A549 (cell line): Measurements from ENCODE around the gene ARID5A. TPM values are rescaled to one million over a fixed set of nuclear protein-coding genes. Genes with fewer than 3 reads are reported as not detected.

ENCODE experiments used
- ATAC-seq, 2 experiments: fragments of 200-7000 bp in 1 of 2; fragments of >200 bp in 1 of 2; cut with Nextera tagmentation in 1 of 2; cut with Tn5 transposase in 1 of 2; 3 replicates each; pipeline versions ENCODE4 v1.8.0 to v1.9.1; 2018 to 2020; ENCODE audit warnings: mild to moderate bottlenecking in 1 of 2, moderate library complexity in 1 of 2
- CTCF ChIA-PET: fragments of 300-600 bp; sonication (Branson Sonifier 250); formaldehyde crosslinking; extraction: SDS; loops from one replicate; lab custom pipeline; 2021; ENCODE audit warnings: antibody characterized with exemption, inconsistent platforms; lab: Yijun Ruan, JAX
- POLR2A ChIA-PET: fragments of 350-600 bp; formaldehyde crosslinking; extraction: SDS; loops from one replicate; lab custom pipeline; 2021; ENCODE audit warnings: antibody characterized with exemption, inconsistent platforms; lab: Yijun Ruan, JAX
- DNase-seq, 2 experiments: peaks; one replicate each; pipeline versions ENCODE4 v3.0.0 to v3.0.0-alpha.2; 2011 to 2016; ENCODE audit warnings: low read depth in 1 of 2, low spot score in 1 of 2
- FAIRE-seq: peaks from 2 replicates; lab custom pipeline; 2011; peaks lifted over from hg19 to GRCh38; lab: Jason Lieb, UNC
- H3K27ac ChIP-seq, 2 experiments: fragments of >200 bp; sonication (Bioruptor Twin); formaldehyde crosslinking; 3 replicates each; pipeline ENCODE4 v1.5.1; 2016 to 2017
- H3K4me1 ChIP-seq: fragments of >200 bp; sonication (Bioruptor Twin); formaldehyde crosslinking; 3 replicates; pipeline ENCODE4 v1.6.1; 2016
- H3K4me2 ChIP-seq: fragments of >200 bp; sonication (Bioruptor Twin); formaldehyde crosslinking; 3 replicates; pipeline ENCODE4 v1.6.1; 2016
- H3K4me3 ChIP-seq: fragments of >200 bp; sonication (Bioruptor Twin); formaldehyde crosslinking; 3 replicates; pipeline ENCODE4 v1.5.1; 2016
- H3K9me3 ChIP-seq: fragments of >200 bp; sonication (Bioruptor Twin); formaldehyde crosslinking; 3 replicates; pipeline ENCODE4 v1.6.1; 2016
- CTCF ChIP-seq: fragments of >200 bp; sonication (Bioruptor Twin); formaldehyde crosslinking; IDR thresholded peaks from 3 replicates; pipeline ENCODE4 v1.5.1; 2016
- EP300 ChIP-seq, 2 experiments: fragments of >200 bp; sonication (Bioruptor Twin); formaldehyde crosslinking; IDR thresholded peaks; 2 replicates in 1 of 2; 3 replicates in 1 of 2; pipeline ENCODE4 v1.6.1; 2016 to 2017
- FOSL2 ChIP-seq, 2 experiments: fragments of 450-650 bp in 1 of 2; fragments of >200 bp in 1 of 2; sonication (Bioruptor Twin) in 1 of 2; formaldehyde crosslinking; IDR thresholded peaks; 2 replicates each; pipeline versions ENCODE4 v1.5.0 to v1.6.1; 2016 to 2020; ENCODE audit warnings: mild to moderate bottlenecking in 1 of 2, moderate library complexity in 1 of 2
- HOXB5 ChIP-seq: fragments of 250-450 bp; sonication (Bioruptor Pico); IDR thresholded peaks from 2 replicates; pipeline ENCODE4 v1.5.0; 2020; ENCODE audit warnings: mild to moderate bottlenecking, moderate library complexity
- JUN ChIP-seq, 2 experiments: fragments of >200 bp; sonication (Bioruptor Twin); formaldehyde crosslinking; IDR thresholded peaks; 2 replicates in 1 of 2; 3 replicates in 1 of 2; pipeline ENCODE4 v1.6.1; 2016 to 2017
- JUNB ChIP-seq: fragments of >200 bp; sonication (Bioruptor Twin); formaldehyde crosslinking; IDR thresholded peaks from 2 replicates; pipeline ENCODE4 v1.6.1; 2016
- MYC ChIP-seq: IDR thresholded peaks from 2 replicates; pipeline ENCODE4 v1.6.1; 2012; ENCODE audit warnings: mild to moderate bottlenecking, inconsistent platforms, low read length, improper control_type of control experiment, borderline replicate concordance
- NR3C1 ChIP-seq: fragments of >200 bp; sonication (Bioruptor Twin); formaldehyde crosslinking; IDR thresholded peaks from 3 replicates; pipeline ENCODE4 v1.6.1; 2017
- POLR2A ChIP-seq: IDR thresholded peaks from 2 replicates; pipeline ENCODE4 v1.6.1; 2012; ENCODE audit warnings: mild to moderate bottlenecking, low read length
- RAD21 ChIP-seq, 2 experiments: fragments of >200 bp in 1 of 2; sonication (Bioruptor Twin) in 1 of 2; formaldehyde crosslinking in 1 of 2; IDR thresholded peaks in 1 of 2; conservative IDR thresholded peaks in 1 of 2; 2 replicates in 1 of 2; 3 replicates in 1 of 2; pipeline ENCODE4 v1.6.1; 2012 to 2018; ENCODE audit warnings: inconsistent platforms in 1 of 2
- SMC3 ChIP-seq: fragments of >200 bp; sonication (Bioruptor Twin); formaldehyde crosslinking; IDR thresholded peaks from 3 replicates; pipeline ENCODE4 v1.6.1; 2018; ENCODE audit warnings: inconsistent platforms
- SREBF2 ChIP-seq: fragments of 450-650 bp; IDR thresholded peaks from 2 replicates; pipeline ENCODE4 v1.6.1; 2014; ENCODE audit warnings: mild to moderate bottlenecking, moderate library complexity
- TFCP2L1 ChIP-seq: fragments of 250-450 bp; sonication (Bioruptor Pico); IDR thresholded peaks from 2 replicates; pipeline ENCODE4 v1.5.0; 2021; ENCODE audit warnings: mild to moderate bottlenecking
- TP53 ChIP-seq: fragments of 250-450 bp; sonication (Bioruptor Pico); IDR thresholded peaks from 2 replicates; pipeline ENCODE4 v1.5.0; 2021; ENCODE audit warnings: mild to moderate bottlenecking, moderate library complexity
- ZC3H11A ChIP-seq: fragments of 450-650 bp; IDR thresholded peaks from 2 replicates; pipeline ENCODE4 v1.6.1; 2014; ENCODE audit warnings: antibody characterized with exemption, mild to moderate bottlenecking
- WGBS: methylation state at CpG from one replicate; pipeline ENCODE4 v1.1.6; 2017; ENCODE audit errors: missing lambda C conversion rate; 5-methylcytosine and 5-hydroxymethylcytosine counted together
- polyA plus RNA-seq, 4 experiments: library from polyadenylated mRNA; depleted of rRNA in 3 of 4; stranded (reverse); fragments of >200 nt; fragmentation: RNase III in 1 of 4; extraction: RNeasy Plus Mini Kit Qiagen cat#74134 plus additional on column Dnase treatment in 1 of 4; gene quantifications; 2 replicates in 3 of 4; 3 replicates in 1 of 4; pipeline ENCODE4 v1.2.3, GENCODE V29; 2011 to 2017
- TF ChIP-seq, protein P1 (sequence below): IDR thresholded peaks from 2 replicates; pipeline ENCODE4 v1.6.1; 2012
- TF ChIP-seq, protein P2 (sequence below): IDR thresholded peaks from 2 replicates; pipeline ENCODE4 v1.6.1; 2012
- TF ChIP-seq, protein P3 (sequence below): fragments of 200-600 bp; sonication (generic); IDR thresholded peaks from 2 replicates; pipeline ENCODE4 v1.6.1; 2016; ENCODE audit warnings: antibody characterized with exemption, mild to moderate bottlenecking, moderate library complexity

ARID5A gene
- polyA plus RNA-seq, 2 of the 4 experiments (the other 2 are of a cell fraction) = 1.2 to 4.4 TPM

DNA sequence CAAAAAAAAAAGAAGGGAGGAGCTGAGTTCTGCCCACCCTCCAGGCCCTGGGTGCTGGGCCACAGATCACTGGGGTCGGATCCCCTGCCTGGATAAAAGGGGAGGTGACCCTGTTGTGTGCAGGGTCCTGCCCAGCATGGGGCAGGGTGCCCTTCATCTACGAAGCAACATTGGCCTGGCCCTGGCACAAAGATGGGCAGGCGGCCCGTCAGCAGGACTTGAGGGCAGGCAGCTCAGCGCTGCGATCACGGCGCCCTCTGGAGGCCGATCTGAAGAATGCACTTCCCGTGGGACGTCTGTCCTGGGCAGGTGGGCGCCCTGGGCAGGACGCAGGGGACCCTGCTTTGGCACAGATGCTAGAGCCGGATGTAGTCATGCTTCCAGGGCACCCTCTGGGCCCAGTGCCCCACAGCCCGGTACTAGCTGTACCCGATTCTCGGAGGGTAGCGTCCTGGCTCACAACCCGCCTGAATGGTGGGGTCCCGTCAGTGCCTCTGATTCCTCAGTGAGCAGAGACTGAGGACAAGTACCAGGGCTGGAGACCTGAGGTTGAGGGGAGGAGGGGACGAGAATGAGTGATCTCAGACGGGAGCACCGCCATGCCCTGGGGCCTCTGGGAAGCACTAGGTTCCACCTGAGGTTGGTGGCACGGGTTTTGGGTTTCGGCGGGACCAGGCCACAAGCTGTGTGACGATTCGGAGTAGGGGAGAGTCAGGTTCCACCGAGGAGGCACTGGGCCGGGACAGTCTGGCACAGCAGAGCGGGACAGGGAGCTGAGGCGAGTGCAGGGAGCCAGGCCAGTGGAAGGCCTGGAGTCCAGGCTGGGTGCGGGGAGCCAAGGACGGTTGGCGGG is 18.0 kb downstream of the ARID5A start:
- DNase-seq (peak; percentile 37 to 69), FAIRE-seq (no peak), ATAC-seq (peak in 1 of 2 experiments; percentile 48; a peak in 3 of 6 replicates)
- Histone ChIP-seq H3K4me3 (no peak overlapping the region), H3K4me2 (peak overlapping the region; percentile 24; the same call in 2 of the 3 replicates), H3K4me1 (peaks cover 54% of the 10 kb centered on the region), H3K27ac (peak overlapping the region; percentile 87 to 88), H3K9me3 (0 out of 3 replicates have a peak, but pooled peaks cover 3% of the 10 kb centered on the region)
- ChIA-PET CTCF (interaction anchor here (0.6 to 12.0 kb wide), 41 partner anchors 11 to 396 kb away, joined by 3 to 186 read pairs (median 5); partner anchors contain the start of genes ANKRD39, CNNM4 and NEURL3), POLR2A (interaction anchor here (0.5 to 1.0 kb wide), 3 partner anchors 84 to 262 kb away, joined by 3 read pairs; partner anchors contain the start of genes CNNM3 and KANSL3)
- TF ChIP-seq JUN (IDR thresholded peaks at IDR 0.05) = no peak
- TF ChIP-seq, protein P1, sequence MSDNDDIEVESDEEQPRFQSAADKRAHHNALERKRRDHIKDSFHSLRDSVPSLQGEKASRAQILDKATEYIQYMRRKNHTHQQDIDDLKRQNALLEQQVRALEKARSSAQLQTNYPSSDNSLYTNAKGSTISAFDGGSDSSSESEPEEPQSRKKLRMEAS = no peak
- peak; percentile 53; the same call in 2 of the 3 replicates for TF ChIP-seq SMC3
- TF ChIP-seq SREBF2 = no peak
- TF ChIP-seq CTCF = peak; percentile 74
- peak; percentile 60 to 61 for TF ChIP-seq RAD21 (conservative IDR thresholded peaks at IDR 0.05 in 1 of 2, IDR thresholded peaks at IDR 0.05 in 1 of 2)
- no peak for TF ChIP-seq TP53 (CRISPR knock-in tag)
- WGBS = 53% methylated on average over 28 of the region's 35 CpGs

DNA sequence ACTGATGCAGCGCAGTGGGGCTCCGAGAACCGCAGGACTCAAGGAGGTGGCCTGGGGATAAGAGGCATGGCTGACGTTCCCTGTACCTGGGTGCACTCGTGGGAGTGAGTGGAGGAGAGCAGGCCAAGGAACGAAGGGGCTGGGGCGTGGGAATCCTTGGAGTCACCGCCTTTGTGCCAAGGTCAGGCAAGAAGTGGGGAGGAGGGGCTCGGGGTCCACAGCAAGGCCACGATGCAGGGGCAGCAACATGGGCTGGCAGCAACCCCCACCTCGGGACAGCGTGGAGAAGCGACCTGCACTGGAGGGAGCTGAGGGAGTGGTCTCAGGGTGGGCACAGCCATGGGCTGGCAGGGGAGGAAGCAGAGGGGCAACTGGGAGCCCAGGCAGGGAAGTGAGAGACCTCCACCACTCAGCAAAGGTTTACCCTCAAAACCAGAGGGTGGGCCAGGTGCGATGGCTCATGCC is 18.6 kb downstream of the ARID5A start:
- ChIA-PET CTCF (interaction anchor here (0.7 to 12.0 kb wide), 27 partner anchors 10 to 263 kb away, joined by 3 to 186 read pairs (median 6); partner anchors contain the start of genes CNNM4 and NEURL3), POLR2A (no interaction called here)
- FAIRE-seq (no peak), ATAC-seq (no peak), DNase-seq (no peak)
- no peak overlapping the region for H3K4me3 ChIP-seq
- peaks cover 50% of the 10 kb centered on the region for H3K4me1 ChIP-seq
- no peak for TF ChIP-seq EP300 (IDR thresholded peaks at IDR 0.05)
- no peak for TF ChIP-seq POLR2A
- TF ChIP-seq NR3C1 = no peak
- TF ChIP-seq TP53 (CRISPR knock-in tag) = no peak
- TF ChIP-seq RAD21 (conservative IDR thresholded peaks at IDR 0.05 in 1 of 2, IDR thresholded peaks at IDR 0.05 in 1 of 2) = no peak
- no peak for TF ChIP-seq ZC3H11A
- no peak for TF ChIP-seq JUN (IDR thresholded peaks at IDR 0.05)
- TF ChIP-seq, protein P2, sequence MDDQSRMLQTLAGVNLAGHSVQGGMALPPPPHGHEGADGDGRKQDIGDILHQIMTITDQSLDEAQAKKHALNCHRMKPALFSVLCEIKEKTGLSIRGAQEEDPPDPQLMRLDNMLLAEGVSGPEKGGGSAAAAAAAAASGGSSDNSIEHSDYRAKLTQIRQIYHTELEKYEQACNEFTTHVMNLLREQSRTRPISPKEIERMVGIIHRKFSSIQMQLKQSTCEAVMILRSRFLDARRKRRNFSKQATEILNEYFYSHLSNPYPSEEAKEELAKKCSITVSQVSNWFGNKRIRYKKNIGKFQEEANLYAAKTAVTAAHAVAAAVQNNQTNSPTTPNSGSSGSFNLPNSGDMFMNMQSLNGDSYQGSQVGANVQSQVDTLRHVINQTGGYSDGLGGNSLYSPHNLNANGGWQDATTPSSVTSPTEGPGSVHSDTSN = no peak
- no peak for TF ChIP-seq FOSL2 (IDR thresholded peaks at IDR 0.05)
- TF ChIP-seq FOSL2 (CRISPR knock-in tag; IDR thresholded peaks at IDR 0.05) = no peak
- no peak for TF ChIP-seq HOXB5
- TF ChIP-seq MYC = no peak
- no peak for TF ChIP-seq SMC3
- TF ChIP-seq TFCP2L1 (CRISPR knock-in tag) = no peak
- no peak for TF ChIP-seq JUNB
- TF ChIP-seq, protein P1 = no peak
- TF ChIP-seq, protein P3, sequence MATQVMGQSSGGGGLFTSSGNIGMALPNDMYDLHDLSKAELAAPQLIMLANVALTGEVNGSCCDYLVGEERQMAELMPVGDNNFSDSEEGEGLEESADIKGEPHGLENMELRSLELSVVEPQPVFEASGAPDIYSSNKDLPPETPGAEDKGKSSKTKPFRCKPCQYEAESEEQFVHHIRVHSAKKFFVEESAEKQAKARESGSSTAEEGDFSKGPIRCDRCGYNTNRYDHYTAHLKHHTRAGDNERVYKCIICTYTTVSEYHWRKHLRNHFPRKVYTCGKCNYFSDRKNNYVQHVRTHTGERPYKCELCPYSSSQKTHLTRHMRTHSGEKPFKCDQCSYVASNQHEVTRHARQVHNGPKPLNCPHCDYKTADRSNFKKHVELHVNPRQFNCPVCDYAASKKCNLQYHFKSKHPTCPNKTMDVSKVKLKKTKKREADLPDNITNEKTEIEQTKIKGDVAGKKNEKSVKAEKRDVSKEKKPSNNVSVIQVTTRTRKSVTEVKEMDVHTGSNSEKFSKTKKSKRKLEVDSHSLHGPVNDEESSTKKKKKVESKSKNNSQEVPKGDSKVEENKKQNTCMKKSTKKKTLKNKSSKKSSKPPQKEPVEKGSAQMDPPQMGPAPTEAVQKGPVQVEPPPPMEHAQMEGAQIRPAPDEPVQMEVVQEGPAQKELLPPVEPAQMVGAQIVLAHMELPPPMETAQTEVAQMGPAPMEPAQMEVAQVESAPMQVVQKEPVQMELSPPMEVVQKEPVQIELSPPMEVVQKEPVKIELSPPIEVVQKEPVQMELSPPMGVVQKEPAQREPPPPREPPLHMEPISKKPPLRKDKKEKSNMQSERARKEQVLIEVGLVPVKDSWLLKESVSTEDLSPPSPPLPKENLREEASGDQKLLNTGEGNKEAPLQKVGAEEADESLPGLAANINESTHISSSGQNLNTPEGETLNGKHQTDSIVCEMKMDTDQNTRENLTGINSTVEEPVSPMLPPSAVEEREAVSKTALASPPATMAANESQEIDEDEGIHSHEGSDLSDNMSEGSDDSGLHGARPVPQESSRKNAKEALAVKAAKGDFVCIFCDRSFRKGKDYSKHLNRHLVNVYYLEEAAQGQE = no peak
- peak overlapping the region; percentile 75; the same call in 2 of the 3 replicates for H3K4me2 ChIP-seq
- H3K9me3 ChIP-seq = 0 out of 3 replicates have a peak, but pooled peaks cover 3% of the 10 kb centered on the region
- WGBS = 84% methylated on average over 12 of the region's 14 CpGs
- H3K27ac ChIP-seq = peak overlapping the region; percentile 87 to 88
